Activated T-cell treated with anti-CD3 and anti-CD28 coated beads, Interleukin-2, amount 50 U/mL, for 1 hour (primary cell): ENCODE data around the gene ADCY1.
"Not testable (repeated sequence)": the region's sequence is repeated elsewhere in the genome, so short reads cannot be mapped to it uniquely, and the experiment has no call there.

Source experiments
- DNase-seq: peaks from one replicate; pipeline ENCODE4 v3.0.0-alpha.2; 2020

The ADCY1 gene

GRCh38 chr7:45768516-45769394 lies 194.6 kb downstream of the ADCY1 start:
- DNase-seq: peak; percentile 98

GRCh38 chr7:45769626-45770025 lies 195.5 kb downstream of the ADCY1 start:
- DNase-seq: not testable (repeated sequence)
